GM18951 (cell line): ENCODE data around the gene EIF3L.

Experiments
- POLR2A ChIP-seq: IDR thresholded peaks from 4 replicates; pipeline ENCODE4 v1.6.1; 2011; ENCODE audit warnings: mild to moderate bottlenecking; ENCODE audit not compliant: insufficient read length, insufficient read depth; ENCODE audit errors: extremely low read depth
- in situ Hi-C: fragments of 300-500 bp; cut with MboI; formaldehyde crosslinking; loops from one replicate; pipeline ENCODE4 v1.12.0; 2022; ENCODE audit warnings: low sequenced_read_pairs, mixed read lengths, inconsistent platforms; ENCODE audit not compliant: unreplicated experiment

Gene EIF3L

GRCh38 chr22:37924386-37925065 is 75.3 kb downstream of the EIF3L start:
- in situ Hi-C loops = no loop called here
- no peak for TF ChIP-seq POLR2A

- TF ChIP-seq POLR2A = no peak
- in situ Hi-C loops = no loop called here
Observed at GRCh38 chr22:37925330-37925729, 76.1 kb downstream of the EIF3L start.

GRCh38 chr22:37925767-37926166 is 76.5 kb downstream of the EIF3L start:
- in situ Hi-C loops = no loop called here
- TF ChIP-seq POLR2A = no peak

GRCh38 chr22:37926358-37926757 is 77.1 kb downstream of the EIF3L start:
- TF ChIP-seq POLR2A = no peak
- in situ Hi-C loops = no loop called here

GRCh38 chr22:37926771-37927636 is 77.8 kb downstream of the EIF3L start:
- TF ChIP-seq POLR2A = no peak
- in situ Hi-C loops = no loop called here

GRCh38 chr22:37927637-37927936 is 78.4 kb downstream of the EIF3L start:
- in situ Hi-C loops = no loop called here
- TF ChIP-seq POLR2A = no peak

GRCh38 chr22:37929390-37929789 is 80.2 kb downstream of the EIF3L start:
- in situ Hi-C loops = no loop called here
- TF ChIP-seq POLR2A = no peak

- TF ChIP-seq POLR2A = no peak
- in situ Hi-C loops = no loop called here
Observed at GRCh38 chr22:37930270-37930951, 81.2 kb downstream of the EIF3L start.

GRCh38 chr22:37930952-37931440 is 81.8 kb downstream of the EIF3L start:
- in situ Hi-C loops = no loop called here
- no peak for TF ChIP-seq POLR2A

GRCh38 chr22:37931893-37932389 is 82.7 kb downstream of the EIF3L start:
- in situ Hi-C loops = no loop called here
- TF ChIP-seq POLR2A = no peak

GRCh38 chr22:37932401-37932800 is 83.2 kb downstream of the EIF3L start:
- in situ Hi-C loops = no loop called here

GRCh38 chr22:37932821-37933578 is 83.8 kb downstream of the EIF3L start:
- TF ChIP-seq POLR2A = no peak
- in situ Hi-C loops = no loop called here

More at GRCh38 chr22:37932401-37932800, 83.2 kb downstream of the EIF3L start:
- TF ChIP-seq POLR2A = no peak

- in situ Hi-C loops = no loop called here
- no peak for TF ChIP-seq POLR2A
Observed at GRCh38 chr22:37933711-37934376, 84.6 kb downstream of the EIF3L start.
